Ascending aorta (tissue), 2 donors: ENCODE data around the gene MSANTD7. TPM values are rescaled to one million over a fixed set of nuclear protein-coding genes. Genes with fewer than 3 reads are reported as not detected.

ENCODE experiments used
- DNase-seq, 2 donors: peaks; one replicate each; pipeline ENCODE4 v3.0.0-alpha.2; 2019; ENCODE audit warnings: low spot score in 2 of 2
- H3K27ac ChIP-seq, 2 donors: fragments of 200-600 bp; sonication (generic); one replicate each; pipeline ENCODE4 v1.5.1; 2016 to 2017; ENCODE audit warnings: mild to moderate bottlenecking in 1 of 2
- H3K27me3 ChIP-seq: fragments of 200-600 bp; sonication (generic); one replicate; pipeline ENCODE4 v1.5.1; 2017
- H3K36me3 ChIP-seq, 2 donors: fragments of 200-600 bp; sonication (generic); one replicate each; pipeline ENCODE4 v1.5.1; 2016
- H3K4me1 ChIP-seq, 2 donors: fragments of 200-600 bp; sonication (generic); one replicate each; pipeline ENCODE4 v1.5.1; 2016 to 2017; ENCODE audit warnings: mild to moderate bottlenecking in 1 of 2
- H3K4me3 ChIP-seq, 2 donors: fragments of 200-600 bp; sonication (generic); one replicate each; pipeline ENCODE4 v1.5.1; 2016 to 2017; ENCODE audit warnings: mild to moderate bottlenecking in 1 of 2
- H3K9me3 ChIP-seq, 2 donors: fragments of 200-600 bp; sonication (generic); one replicate each; pipeline ENCODE4 v1.5.1; 2016
- CTCF ChIP-seq, 3 experiments: fragments of 200-600 bp in 2 of 3; fragments of 450-650 bp in 1 of 3; sonication (generic) in 2 of 3; IDR thresholded peaks; one replicate each; pipeline ENCODE4 v1.5.1; 2016 to 2019; ENCODE audit warnings: antibody characterized with exemption in 3 of 3, mild to moderate bottlenecking in 1 of 3, moderate library complexity in 1 of 3
- intact Hi-C: fragments of 100-400 bp; cut with DNase I; formaldehyde crosslinking; loops from one replicate; pipeline ENCODE4 v1.15.1; 2023
- total RNA-seq: library from RNA; depleted of rRNA; stranded (reverse); fragments of >200 nt; gene quantifications from one replicate; pipeline ENCODE4 v1.1.0, GENCODE V29; 2016

Gene MSANTD7
- total RNA-seq, 1 donor from 2014 or later: 0.64 TPM

- H3K27ac ChIP-seq: no peak overlapping the region
- H3K4me1 ChIP-seq: peaks cover 0 to 7% of the 10 kb centered on the region in 2 donors
- no peak for TF ChIP-seq CTCF (IDR thresholded peaks at IDR 0.05)
- no peak for DNase-seq
- no peaks in the 10 kb centered on the region for H3K9me3 ChIP-seq
- H3K4me3 ChIP-seq: no peak overlapping the region
- no peaks in the 10 kb centered on the region for H3K27me3 ChIP-seq
- peaks cover 24 to 33% of the 10 kb centered on the region in 2 donors for H3K36me3 ChIP-seq
- intact Hi-C loops: no loop called here
These were observed 2.1 kb downstream of the MSANTD7 start for GRCh38 chr10:14840178-14840577.

GRCh38 chr10:14843327-14843988, 5.4 kb downstream of the MSANTD7 start:
- no peak for DNase-seq

GRCh38 chr10:14844948-14845347, 6.8 kb downstream of the MSANTD7 start:
- H3K27me3 ChIP-seq: no peaks in the 10 kb centered on the region
- intact Hi-C loops: no loop called here

More at GRCh38 chr10:14843327-14843988, 5.4 kb downstream of the MSANTD7 start:
- intact Hi-C loops: no loop called here
- Histone ChIP-seq H3K4me3 (no peak overlapping the region), H3K27me3 (no peaks in the 10 kb centered on the region), H3K27ac (no peak overlapping the region), H3K4me1 (no peaks in the 10 kb centered on the region), H3K9me3 (no peaks in the 10 kb centered on the region), H3K36me3 (peaks cover 24 to 33% of the 10 kb centered on the region in 2 donors)
- no peak for TF ChIP-seq CTCF (IDR thresholded peaks at IDR 0.05)

GRCh38 chr10:14852236-14852635, 14.1 kb downstream of the MSANTD7 start:
- DNase-seq: no peak
- Histone ChIP-seq H3K9me3 (no peaks in the 10 kb centered on the region), H3K36me3 (peaks cover 9 to 15% of the 10 kb centered on the region in 2 donors), H3K27me3 (no peaks in the 10 kb centered on the region), H3K4me3 (no peak overlapping the region), H3K4me1 (no peaks in the 10 kb centered on the region), H3K27ac (no peak overlapping the region)
- TF ChIP-seq CTCF (IDR thresholded peaks at IDR 0.05): no peak
- intact Hi-C loops: no loop called here

More at GRCh38 chr10:14844948-14845347, 6.8 kb downstream of the MSANTD7 start:
- Histone ChIP-seq H3K4me3 (no peak overlapping the region), H3K36me3 (peaks cover 24 to 38% of the 10 kb centered on the region in 2 donors), H3K9me3 (no peaks in the 10 kb centered on the region), H3K27ac (no peak overlapping the region), H3K4me1 (no peaks in the 10 kb centered on the region)
- TF ChIP-seq CTCF (IDR thresholded peaks at IDR 0.05): no peak
- no peak for DNase-seq

- peaks cover 8 to 9% of the 10 kb centered on the region in 2 donors for H3K36me3 ChIP-seq
- no peaks in the 10 kb centered on the region for H3K9me3 ChIP-seq
- no peak for TF ChIP-seq CTCF (IDR thresholded peaks at IDR 0.05)
- no peak overlapping the region for H3K4me3 ChIP-seq
- H3K27me3 ChIP-seq: no peaks in the 10 kb centered on the region
- no peak overlapping the region for H3K27ac ChIP-seq
- H3K4me1 ChIP-seq: no peaks in the 10 kb centered on the region
- intact Hi-C loops: no loop called here
- no peak for DNase-seq
These were observed 17.3 kb downstream of the MSANTD7 start for GRCh38 chr10:14855453-14855852.
